H9 (cell line): ENCODE measurements around the gene PTGER2. TPM values are rescaled to one million over a fixed set of nuclear protein-coding genes. Genes with fewer than 3 reads are reported as not detected.

Source experiments
- DNase-seq: peaks from one replicate; pipeline ENCODE4 v3.0.0-alpha.2; 2017
- H2AFZ ChIP-seq: one replicate; pipeline ENCODE4 v1.6.1; 2013; ENCODE audit warnings: mild to moderate bottlenecking, low read length, control low read depth, moderate library complexity
- H2AK5ac ChIP-seq: 2 replicates; pipeline ENCODE4 v1.6.1; 2013; ENCODE audit warnings: low read length, control low read depth, mixed read lengths; ENCODE audit not compliant: insufficient read length
- H2BK120ac ChIP-seq: one replicate; pipeline ENCODE4 v1.6.1; 2013; ENCODE audit warnings: low read depth, mild to moderate bottlenecking, low read length, control low read depth, inconsistent platforms; ENCODE audit not compliant: poor library complexity, severe bottlenecking
- H2BK12ac ChIP-seq: 2 replicates; pipeline ENCODE4 v1.6.1; 2013; ENCODE audit warnings: low read length, control low read depth, mixed read lengths, low read depth; ENCODE audit not compliant: insufficient read length
- H2BK15ac ChIP-seq: 2 replicates; pipeline ENCODE4 v1.6.1; 2013; ENCODE audit warnings: low read depth, low read length, control low read depth
- H2BK20ac ChIP-seq: one replicate; pipeline ENCODE4 v1.6.1; 2013; ENCODE audit warnings: low read depth, mild to moderate bottlenecking, low read length, control low read depth, inconsistent platforms; ENCODE audit not compliant: poor library complexity, severe bottlenecking
- H2BK5ac ChIP-seq: 2 replicates; pipeline ENCODE4 v1.6.1; 2013; ENCODE audit warnings: low read length, control low read depth, mixed read lengths; ENCODE audit not compliant: insufficient read length
- H3K14ac ChIP-seq: 2 replicates; pipeline ENCODE4 v1.6.1; 2013; ENCODE audit warnings: low read length, control low read depth; ENCODE audit not compliant: insufficient read depth
- H3K18ac ChIP-seq: 2 replicates; pipeline ENCODE4 v1.6.1; 2013; ENCODE audit warnings: low read depth, mild to moderate bottlenecking, mixed read lengths, low read length, control low read depth; ENCODE audit not compliant: insufficient read length
- H3K23ac ChIP-seq: 2 replicates; pipeline ENCODE4 v1.6.1; 2013; ENCODE audit warnings: low read length, control low read depth, mixed read lengths, low read depth; ENCODE audit not compliant: insufficient read length
- H3K23me2 ChIP-seq: 2 replicates; pipeline ENCODE4 v1.6.1; 2013; ENCODE audit warnings: low read depth, mild to moderate bottlenecking, mixed read lengths, low read length, control low read depth; ENCODE audit not compliant: insufficient read length, poor library complexity, severe bottlenecking
- H3K27ac ChIP-seq: 2 replicates; pipeline ENCODE4 v1.5.1; 2013; ENCODE audit warnings: low read length, control low read depth, mixed read lengths, low read depth; ENCODE audit not compliant: insufficient read length
- H3K27me3 ChIP-seq: 2 replicates; pipeline ENCODE4 v1.6.1; 2013; ENCODE audit warnings: low read length, control low read depth, inconsistent platforms; ENCODE audit not compliant: insufficient read depth
- H3K4ac ChIP-seq: 2 replicates; pipeline ENCODE4 v1.6.1; 2013; ENCODE audit warnings: low read depth, mild to moderate bottlenecking, control low read depth, inconsistent platforms, low read length, moderate library complexity
- H3K4me1 ChIP-seq: 2 replicates; pipeline ENCODE4 v1.6.1; 2013; ENCODE audit warnings: low read length, control low read depth, inconsistent platforms; ENCODE audit not compliant: insufficient read depth
- H3K4me2 ChIP-seq: 2 replicates; pipeline ENCODE4 v1.6.1; 2013; ENCODE audit warnings: low read length, control low read depth, mixed read lengths; ENCODE audit not compliant: insufficient read length, insufficient read depth
- H3K56ac ChIP-seq: 2 replicates; pipeline ENCODE4 v1.6.1; 2013; ENCODE audit warnings: low read depth, mild to moderate bottlenecking, mixed read lengths, low read length, control low read depth; ENCODE audit not compliant: insufficient read length
- H3K79me1 ChIP-seq: 2 replicates; pipeline ENCODE4 v1.6.1; 2013; ENCODE audit warnings: low read depth, mild to moderate bottlenecking, moderate library complexity, low read length, control low read depth, inconsistent platforms; ENCODE audit not compliant: insufficient read depth, poor library complexity, severe bottlenecking
- H3K79me2 ChIP-seq: 2 replicates; pipeline ENCODE4 v1.6.1; 2013; ENCODE audit warnings: low read length, control low read depth, inconsistent platforms; ENCODE audit not compliant: insufficient read depth
- H3K9ac ChIP-seq: 2 replicates; pipeline ENCODE4 v1.6.1; 2013; ENCODE audit warnings: low read length, control low read depth, mixed read lengths; ENCODE audit not compliant: insufficient read length; ENCODE audit errors: extremely low read depth
- H3K9me3 ChIP-seq: one replicate; pipeline ENCODE4 v1.6.1; 2013; ENCODE audit warnings: low read depth, low read length, inconsistent platforms; ENCODE audit not compliant: control insufficient read depth
- H3T11ph ChIP-seq: one replicate; pipeline ENCODE4 v1.6.1; 2013; ENCODE audit warnings: mild to moderate bottlenecking, low read length, control low read depth, inconsistent platforms
- H4K20me1 ChIP-seq: one replicate; pipeline ENCODE4 v1.6.1; 2013; ENCODE audit not compliant: control insufficient read depth, insufficient read length, insufficient read depth
- H4K5ac ChIP-seq: 2 replicates; pipeline ENCODE4 v1.6.1; 2013; ENCODE audit warnings: low read depth, mild to moderate bottlenecking, mixed read lengths, low read length, control low read depth; ENCODE audit not compliant: insufficient read length
- H4K8ac ChIP-seq: replicated peaks from 2 replicates; pipeline ENCODE4 v1.6.1; 2013; ENCODE audit warnings: low read length, control low read depth, mixed read lengths, low read depth; ENCODE audit not compliant: insufficient read length
- H4K91ac ChIP-seq: 2 replicates; pipeline ENCODE4 v1.6.1; 2013; ENCODE audit warnings: low read depth, mild to moderate bottlenecking, moderate library complexity, mixed read lengths, low read length, control low read depth; ENCODE audit not compliant: insufficient read length
- H3K27ac Mint-ChIP-seq, 3 experiments: 2 replicates in 2 of 3; 3 replicates in 1 of 3; pipeline ENCODE4 v1.8.0; 2020 to 2021; ENCODE audit warnings: mixed read lengths in 3 of 3, mild to moderate bottlenecking in 1 of 3, moderate library complexity in 1 of 3
- H3K27me3 Mint-ChIP-seq: 2 replicates; pipeline ENCODE4 v1.8.0; 2021; ENCODE audit warnings: low read depth, mild to moderate bottlenecking, moderate library complexity, mixed read lengths
- H3K36me3 Mint-ChIP-seq, 3 experiments: 2 replicates in 2 of 3; 3 replicates in 1 of 3; pipeline ENCODE4 v1.8.0; 2020 to 2021; ENCODE audit warnings: low read depth in 3 of 3, mixed read lengths in 3 of 3; ENCODE audit not compliant: insufficient read depth in 1 of 3
- H3K4me1 Mint-ChIP-seq, 2 experiments: 2 replicates each; pipeline ENCODE4 v1.8.0; 2020; ENCODE audit warnings: mixed read lengths in 2 of 2
- H3K4me3 Mint-ChIP-seq, 2 experiments: 2 replicates in 1 of 2; 3 replicates in 1 of 2; pipeline ENCODE4 v1.8.0; 2020 to 2021; ENCODE audit warnings: mild to moderate bottlenecking in 2 of 2, mixed read lengths in 2 of 2, moderate library complexity in 1 of 2
- H3K9me3 Mint-ChIP-seq, 2 experiments: 2 replicates in 1 of 2; 3 replicates in 1 of 2; pipeline ENCODE4 v1.8.0; 2020; ENCODE audit warnings: mild to moderate bottlenecking in 2 of 2, mixed read lengths in 2 of 2, moderate library complexity in 1 of 2
- CTCF ChIP-seq: fragments of 200-600 bp; sonication (generic); conservative IDR thresholded peaks from 3 replicates; pipeline ENCODE4 v1.8.0; 2021; ENCODE audit warnings: antibody characterized with exemption, mild to moderate bottlenecking
- WGBS: extraction: QIAGEN DNeasy Blood & Tissue Kit; methylation state at CpG from one replicate; pipeline ENCODE4 v1.1.7; 2013; ENCODE audit warnings: missing lambda C conversion rate, low lambda C conversion rate, mixed read lengths; ENCODE audit not compliant: insufficient read length; ENCODE audit errors: extremely low coverage; 5-methylcytosine and 5-hydroxymethylcytosine counted together
- total RNA-seq: library from RNA; stranded (reverse); gene quantifications from 2 replicates; pipeline ENCODE4 v1.2.1, GENCODE V29; 2021

Gene PTGER2
- total RNA-seq, 1 experiment from 2014 or later, result 1.0 TPM

- Histone ChIP-seq H2BK120ac (no peak overlapping the region), H3K18ac (no peak overlapping the region), H3K23ac (no peak overlapping the region), H3K23me2 (peaks cover 12% of the 10 kb centered on the region), H4K5ac (no peak overlapping the region), H3K9ac (no peak overlapping the region), H3K56ac (no peak overlapping the region), H3K9me3 (no peaks in the 10 kb centered on the region), H3K79me2 (no peaks in the 10 kb centered on the region), H2AK5ac (no peak overlapping the region), H2AFZ (no peak overlapping the region), H3K4ac (no peak overlapping the region), H2BK20ac (no peak overlapping the region), H3T11ph (no peak overlapping the region), H4K8ac (no peak overlapping the region), H3K27ac (no peak overlapping the region), H3K27me3 (peaks cover 24% of the 10 kb centered on the region; the same call in 1 of the 2 replicates), H4K91ac (no peak overlapping the region), H3K14ac (no peak overlapping the region), H3K4me2 (no peak overlapping the region), H2BK5ac (no peak overlapping the region), H3K79me1 (no peaks in the 10 kb centered on the region), H2BK15ac (no peak overlapping the region), H4K20me1 (no peaks in the 10 kb centered on the region), H2BK12ac (no peak overlapping the region), H3K4me1 (0 out of 2 replicates have a peak, but pooled peaks cover 2% of the 10 kb centered on the region)
- Mint-ChIP-seq H3K4me1 (peaks cover 19 to 28% of the 10 kb centered on the region in 2 experiments), H3K27ac (no peak overlapping the region; a peak in 1 of 7 replicates), H3K9me3 (no peaks in the 10 kb centered on the region), H3K4me3 (no peak overlapping the region), H3K27me3 (peaks cover 51% of the 10 kb centered on the region), H3K36me3 (peaks cover 0 to 3% (median 0%) of the 10 kb centered on the region in 3 experiments; a peak in 2 of 7 replicates)
- TF ChIP-seq CTCF, result no peak
- no peak for DNase-seq
- no CpG with 5 or more reads among the region's 3 CpGs for WGBS
These were observed 3.6 kb upstream of the PTGER2 start for GRCh38 chr14:52310541-52310940.
